Tibial artery (tissue), 4 donors: ENCODE measurements around the gene VILL.

ENCODE experiments used
- DNase-seq, 2 donors: peaks; one replicate each; pipeline ENCODE4 v3.0.0-alpha.2; 2019
- H3K27ac ChIP-seq, 2 donors: fragments of 200-600 bp; sonication (generic) in 1 of 2; 1 replicate in 1 of 2; 2 replicates in 1 of 2; pipeline ENCODE4 v1.5.1; 2018 to 2019; ENCODE audit warnings: mild to moderate bottlenecking in 1 of 2
- H3K27me3 ChIP-seq, 2 donors: fragments of 200-600 bp; sonication (generic) in 1 of 2; one replicate each; pipeline versions ENCODE4 v1.5.1 to v1.6.0; 2016 to 2019
- H3K36me3 ChIP-seq, 3 donors: fragments of 200-600 bp; sonication (generic) in 2 of 3; one replicate each; pipeline ENCODE4 v1.5.1; 2016 to 2019; ENCODE audit warnings: mild to moderate bottlenecking in 2 of 3
- H3K4me1 ChIP-seq, 4 donors: fragments of 200-600 bp; sonication (generic) in 2 of 4; 1 replicate in 3 of 4; 2 replicates in 1 of 4; pipeline ENCODE4 v1.5.1; 2016 to 2019
- H3K4me3 ChIP-seq, 2 donors: fragments of 200-600 bp; sonication (generic) in 1 of 2; 1 replicate in 1 of 2; 2 replicates in 1 of 2; pipeline ENCODE4 v1.5.1; 2018 to 2019; ENCODE audit warnings: mild to moderate bottlenecking in 2 of 2
- H3K9me3 ChIP-seq, 3 donors: fragments of 200-600 bp; sonication (generic) in 1 of 3; one replicate each; pipeline ENCODE4 v1.5.1; 2016 to 2019
- CTCF ChIP-seq, 2 experiments: fragments of 200-600 bp in 1 of 2; fragments of 450-650 bp in 1 of 2; IDR thresholded peaks; one replicate each; pipeline ENCODE4 v1.5.1; 2017 to 2019; ENCODE audit warnings: antibody characterized with exemption in 2 of 2, mild to moderate bottlenecking in 1 of 2, moderate library complexity in 1 of 2
- intact Hi-C: fragments of 100-400 bp; cut with DNase I; formaldehyde crosslinking; loops from one replicate; pipeline ENCODE4 v1.15.0; 2023; ENCODE audit warnings: low total_unique reads

The VILL gene

DNA sequence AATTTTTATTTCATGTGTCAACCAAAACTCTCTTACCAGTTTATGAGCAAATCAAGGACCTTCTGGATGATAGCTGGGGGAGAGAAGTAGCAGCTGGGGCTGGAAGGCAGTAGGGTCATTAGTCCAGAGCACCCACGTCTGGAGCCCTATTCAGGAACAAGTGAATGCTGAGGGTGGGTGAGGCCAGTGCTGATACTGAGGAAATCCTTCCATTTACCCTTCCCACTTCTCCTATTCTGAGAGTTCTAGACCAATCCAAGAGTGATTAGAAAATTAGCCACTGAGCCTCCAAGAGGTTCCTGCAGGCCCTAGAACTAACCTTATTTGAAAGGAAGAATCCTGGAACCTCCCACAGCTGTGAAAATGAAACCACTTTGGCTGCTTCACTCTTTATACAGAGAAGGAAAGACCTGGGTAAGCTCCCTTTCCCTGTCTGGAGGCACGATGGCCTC, 46.2 kb upstream of the VILL start:
- Histone ChIP-seq H3K4me3 (no peak overlapping the region), H3K9me3 (no peaks in the 10 kb centered on the region), H3K27ac (peak overlapping the region; percentile 60 to 61), H3K36me3 (no peaks in the 10 kb centered on the region), H3K27me3 (no peaks in the 10 kb centered on the region), H3K4me1 (peaks cover 0 to 80% (median 53%) of the 10 kb centered on the region in 4 donors)
- intact Hi-C loops, result no loop called here
- DNase-seq, result no peak
- TF ChIP-seq CTCF (IDR thresholded peaks at IDR 0.05), result no peak

GRCh38 chr3:37945156-37945806, 45.3 kb upstream of the VILL start:
- H3K27ac ChIP-seq, result peak overlapping the region; percentile 60 to 61
- intact Hi-C loops, result no loop called here
- H3K36me3 ChIP-seq, result no peaks in the 10 kb centered on the region
- no peak overlapping the region for H3K4me3 ChIP-seq
- TF ChIP-seq CTCF (IDR thresholded peaks at IDR 0.05), result no peak
- H3K9me3 ChIP-seq, result no peaks in the 10 kb centered on the region
- peaks cover 0 to 80% (median 57%) of the 10 kb centered on the region in 4 donors for H3K4me1 ChIP-seq
- no peak for DNase-seq
- H3K27me3 ChIP-seq, result no peaks in the 10 kb centered on the region

- no peak overlapping the region for H3K4me3 ChIP-seq
- no peaks in the 10 kb centered on the region for H3K9me3 ChIP-seq
- peaks cover 0 to 80% (median 56%) of the 10 kb centered on the region in 4 donors for H3K4me1 ChIP-seq
- no peaks in the 10 kb centered on the region for H3K27me3 ChIP-seq
- no peak for TF ChIP-seq CTCF (IDR thresholded peaks at IDR 0.05)
- no peaks in the 10 kb centered on the region for H3K36me3 ChIP-seq
- no peak for DNase-seq
- H3K27ac ChIP-seq, result peak overlapping the region; percentile 60 to 61
- intact Hi-C loops, result no loop called here
Observed at GRCh38 chr3:37945807-37946530, 44.6 kb upstream of the VILL start.

GRCh38 chr3:37946531-37946889, 44.1 kb upstream of the VILL start:
- no peaks in the 10 kb centered on the region for H3K27me3 ChIP-seq
- H3K4me3 ChIP-seq, result no peak overlapping the region
- no peak for DNase-seq
- peak overlapping the region; percentile 60 to 61 for H3K27ac ChIP-seq
- TF ChIP-seq CTCF (IDR thresholded peaks at IDR 0.05), result no peak
- H3K4me1 ChIP-seq, result peaks cover 0 to 80% (median 54%) of the 10 kb centered on the region in 4 donors
- no peaks in the 10 kb centered on the region for H3K36me3 ChIP-seq
- intact Hi-C loops, result no loop called here
- no peaks in the 10 kb centered on the region for H3K9me3 ChIP-seq

- H3K9me3 ChIP-seq, result no peaks in the 10 kb centered on the region
- intact Hi-C loops, result no loop called here
- DNase-seq, result no peak
- no peak overlapping the region for H3K4me3 ChIP-seq
- no peaks in the 10 kb centered on the region for H3K27me3 ChIP-seq
- H3K36me3 ChIP-seq, result peaks cover 0 to 5% (median 5%) of the 10 kb centered on the region in 3 donors
- no peak for TF ChIP-seq CTCF (IDR thresholded peaks at IDR 0.05)
- H3K4me1 ChIP-seq, result peaks cover 0 to 61% (median 38%) of the 10 kb centered on the region in 4 donors
- H3K27ac ChIP-seq, result peak overlapping the region; percentile 73 to 75
Observed at GRCh38 chr3:37949866-37950265, 40.7 kb upstream of the VILL start.
